Subcutaneous abdominal adipose tissue (tissue), 5 donors: Measurements from ENCODE around the gene KLRK1.
"Not testable (repeated sequence)": the region's sequence is repeated elsewhere in the genome, so short reads cannot be mapped to it uniquely, and the experiment has no call there.

Experiments used
- H3K27ac ChIP-seq: one replicate; pipeline ENCODE4 v1.7.0; 2013; ENCODE audit warnings: low read depth, mild to moderate bottlenecking, inconsistent platforms, low read length, moderate library complexity
- H3K27me3 ChIP-seq, 5 donors: one replicate each; pipeline ENCODE4 v1.7.0; 2013; ENCODE audit warnings: low read length in 5 of 5, inconsistent platforms in 1 of 5; ENCODE audit not compliant: control insufficient read depth in 5 of 5, insufficient read depth in 4 of 5
- H3K36me3 ChIP-seq, 5 donors: one replicate each; pipeline ENCODE4 v1.7.0; 2013; ENCODE audit warnings: low read length in 5 of 5; ENCODE audit not compliant: control insufficient read depth in 5 of 5, insufficient read depth in 5 of 5
- H3K4me1 ChIP-seq, 5 donors: one replicate each; pipeline ENCODE4 v1.7.0; 2013; ENCODE audit warnings: low read length in 5 of 5, mild to moderate bottlenecking in 3 of 5, moderate library complexity in 1 of 5; ENCODE audit not compliant: control insufficient read depth in 5 of 5, insufficient read depth in 5 of 5
- H3K4me3 ChIP-seq, 5 donors: one replicate each; pipeline ENCODE4 v1.7.0; 2013; ENCODE audit warnings: low read length in 5 of 5, low read depth in 1 of 5
- H3K9ac ChIP-seq, 5 donors: one replicate each; pipeline ENCODE4 v1.7.0; 2013; ENCODE audit warnings: low read length in 5 of 5, mild to moderate bottlenecking in 4 of 5, moderate library complexity in 3 of 5
- H3K9me3 ChIP-seq, 5 donors: one replicate each; pipeline ENCODE4 v1.7.0; 2013; ENCODE audit warnings: low read length in 5 of 5; ENCODE audit not compliant: control insufficient read depth in 5 of 5
- donor health status: healthy.
- donor health status: healthy.
- donor health status: healthy.
- donor health status: healthy.
- donor health status: healthy.

KLRK1 gene

DNA sequence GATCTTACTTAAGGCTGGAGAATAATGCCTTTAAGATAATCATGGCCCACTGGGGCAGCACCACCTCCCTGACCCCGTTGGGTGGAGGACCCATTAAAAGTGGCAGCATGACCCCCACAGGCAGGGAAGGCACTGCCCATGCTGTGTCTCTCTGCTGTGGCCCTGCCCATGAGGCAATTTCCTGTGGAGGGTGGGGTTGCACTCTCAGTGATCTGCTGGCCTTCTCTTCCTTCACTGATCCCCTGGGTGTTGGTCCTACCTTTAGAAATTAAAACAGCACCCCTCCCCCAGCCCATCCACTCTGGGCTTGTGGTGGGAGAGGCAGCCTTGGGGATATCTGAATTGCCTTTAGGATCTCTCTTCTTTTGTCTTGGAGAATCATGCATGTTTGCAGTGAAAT lies 17.3 kb downstream of the KLRK1 start:
- no peaks in the 10 kb centered on the region for H3K36me3 ChIP-seq
- H3K9ac ChIP-seq = no peak overlapping the region
- no peaks in the 10 kb centered on the region for H3K27me3 ChIP-seq
- peaks cover 0 to 18% (median 12%) of the 10 kb centered on the region in 5 donors for H3K4me1 ChIP-seq
- no peak overlapping the region for H3K4me3 ChIP-seq
- H3K9me3 ChIP-seq = peaks cover 0 to 1% (median 0%) of the 10 kb centered on the region in 5 donors
- no peak overlapping the region for H3K27ac ChIP-seq

DNA sequence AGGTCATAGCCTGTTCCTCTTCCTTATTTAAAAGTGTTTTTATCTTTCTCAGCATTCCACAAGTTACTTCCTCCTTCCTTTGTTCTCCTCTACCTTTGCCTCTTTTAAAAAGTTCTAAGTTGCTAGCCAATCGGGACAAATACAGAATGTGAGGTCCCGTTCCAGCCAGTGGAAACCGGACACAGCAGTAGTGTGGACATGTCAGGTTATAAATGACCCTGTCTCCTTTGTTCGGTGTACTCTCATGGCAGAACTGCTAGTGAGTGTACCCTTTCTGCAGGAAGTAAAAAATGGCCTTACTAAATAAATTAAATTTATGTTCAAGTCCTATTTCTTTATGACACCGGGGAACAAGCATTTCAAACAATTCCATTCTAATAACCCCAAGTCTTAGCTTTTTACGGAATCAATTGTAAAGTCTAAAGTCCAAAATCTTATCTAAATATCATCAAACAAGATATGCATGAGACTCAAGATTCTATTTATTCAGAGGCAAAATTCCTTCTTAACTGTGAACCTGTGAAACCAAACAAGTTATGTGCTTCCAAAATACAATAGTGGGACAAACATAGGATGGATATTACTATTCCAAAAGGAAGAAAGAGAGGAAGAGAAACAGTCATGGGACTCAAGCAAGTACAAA lies 17.8 kb downstream of the KLRK1 start:
- H3K4me3 ChIP-seq, H3K9ac ChIP-seq, H3K36me3 ChIP-seq, H3K27me3 ChIP-seq, H3K27ac ChIP-seq, H3K9me3 ChIP-seq: not testable (repeated sequence)
- peaks cover 0 to 18% (median 12%) of the 10 kb centered on the region in 5 donors for H3K4me1 ChIP-seq

DNA sequence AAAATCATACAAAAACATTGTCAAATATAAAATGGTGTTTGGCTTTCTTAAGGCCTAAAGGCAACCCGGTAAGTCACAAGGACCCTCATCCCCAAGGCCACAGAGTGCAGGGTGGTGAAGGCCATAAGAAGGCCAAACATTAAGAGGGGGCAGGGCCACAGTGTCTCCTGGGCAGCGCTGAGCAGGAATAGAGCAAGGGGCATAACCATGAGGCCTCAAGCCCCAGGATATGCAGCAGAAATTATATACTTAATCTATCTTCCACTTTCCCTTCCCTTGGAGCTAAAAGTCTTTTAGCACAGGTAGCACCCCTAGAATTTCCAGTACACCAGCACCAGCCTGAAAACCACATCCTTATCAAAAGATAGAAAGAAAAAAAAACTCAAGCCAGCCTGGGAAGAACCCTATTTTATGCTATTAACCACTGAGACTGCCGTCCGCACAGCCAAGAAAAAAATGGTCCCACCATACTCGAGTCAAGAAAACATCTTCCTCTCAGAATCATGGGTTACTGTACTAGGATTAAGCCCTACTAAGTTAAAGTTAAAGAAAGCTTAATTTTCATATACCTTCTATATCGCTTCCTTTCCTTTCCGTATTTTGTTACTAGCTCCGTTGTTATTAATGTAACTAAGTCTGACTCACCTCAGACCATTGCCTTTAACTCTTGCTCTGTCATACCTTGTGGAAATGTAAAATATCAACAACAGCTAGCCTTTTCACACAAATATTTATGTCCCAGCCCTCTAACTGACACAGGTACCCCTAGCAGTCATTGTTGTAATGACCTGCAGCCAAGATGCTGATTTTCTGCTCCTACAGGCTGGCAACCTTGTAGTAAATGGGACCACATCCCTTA lies 20.1 kb downstream of the KLRK1 start:
- Histone ChIP-seq H3K36me3 (no peaks in the 10 kb centered on the region), H3K9me3 (peaks cover 0 to 3% (median 0%) of the 10 kb centered on the region in 5 donors), H3K27ac (peak overlapping the region; percentile 76), H3K27me3 (no peaks in the 10 kb centered on the region), H3K4me3 (no peak overlapping the region), H3K9ac (no peak overlapping the region), H3K4me1 (peaks cover 6 to 37% (median 25%) of the 10 kb centered on the region in 5 donors)

DNA sequence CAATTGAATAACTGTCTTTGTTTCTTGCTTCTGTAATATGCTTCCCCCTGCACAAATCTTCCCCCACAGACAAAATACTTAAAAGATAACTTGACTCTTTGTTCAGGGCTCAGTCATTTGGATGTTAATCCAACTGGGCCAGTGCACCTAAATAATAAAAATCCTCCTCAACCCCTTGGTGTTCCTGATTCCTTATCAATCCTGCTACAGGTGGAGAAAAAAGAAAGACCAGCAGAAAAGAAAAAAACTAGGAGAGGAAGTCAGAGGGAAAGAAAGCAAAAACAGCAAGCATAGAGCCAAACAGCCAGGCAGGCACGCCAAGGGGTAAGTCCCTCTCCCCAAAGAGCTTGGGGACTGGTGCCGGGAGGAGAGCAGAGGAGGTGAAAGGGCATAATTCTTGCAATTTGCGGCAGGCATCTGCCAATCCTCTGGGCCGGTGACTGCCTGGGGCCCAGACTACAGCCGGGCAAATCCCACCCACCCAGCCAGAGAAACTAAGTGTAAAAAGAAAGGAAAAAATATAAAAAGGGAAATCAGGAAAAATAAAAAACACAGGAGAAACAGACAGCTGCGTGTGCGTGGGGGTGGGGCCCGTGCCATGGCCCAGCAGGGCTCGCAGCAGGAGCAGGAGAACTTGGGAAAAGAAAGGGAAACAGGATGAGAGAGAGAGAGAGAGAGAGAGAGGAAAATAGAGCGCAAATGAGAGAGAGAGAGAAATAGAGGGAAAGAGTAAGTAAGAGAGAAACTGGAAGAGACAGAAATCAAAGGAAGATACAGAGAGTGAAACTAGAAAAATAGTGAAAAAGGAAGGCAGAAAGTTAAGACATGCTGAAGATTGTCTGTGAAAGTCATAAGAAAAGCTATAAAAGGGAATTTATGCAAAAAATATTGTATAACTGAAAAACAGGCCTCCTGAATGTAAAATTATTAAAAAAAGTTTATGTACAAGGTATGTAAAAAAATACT lies 21.4 kb downstream of the KLRK1 start:
- no peaks in the 10 kb centered on the region for H3K27me3 ChIP-seq
- peak overlapping the region; percentile 76 for H3K27ac ChIP-seq
- H3K9ac ChIP-seq = peak overlapping the region in 1 of 5 donors; percentile 56
- H3K4me3 ChIP-seq = peak overlapping the region in 2 of 5 donors; percentile 1 to 26
- peaks cover 0 to 3% (median 0%) of the 10 kb centered on the region in 5 donors for H3K9me3 ChIP-seq
- no peaks in the 10 kb centered on the region for H3K36me3 ChIP-seq
- peaks cover 10 to 47% (median 36%) of the 10 kb centered on the region in 5 donors for H3K4me1 ChIP-seq

DNA sequence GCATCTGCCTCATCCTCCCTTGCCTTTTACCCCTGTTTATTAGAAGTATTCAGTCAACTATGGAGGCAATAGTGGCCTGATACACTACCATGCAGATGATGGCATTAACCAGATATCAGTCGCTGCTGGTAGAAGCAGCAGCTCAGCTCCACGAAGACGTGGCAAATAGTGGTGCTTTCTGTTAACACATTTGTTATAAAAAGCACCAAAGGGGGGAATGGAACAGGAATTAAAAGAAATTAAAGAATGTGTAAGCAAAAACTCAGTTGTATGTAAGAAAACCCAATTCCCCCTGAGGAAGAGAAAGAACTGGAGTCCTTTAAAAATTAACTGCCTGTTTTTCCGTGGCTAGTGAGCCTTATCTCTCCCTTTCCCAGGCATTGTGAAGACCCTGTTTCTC lies 22.1 kb downstream of the KLRK1 start:
- H3K9ac ChIP-seq, H3K9me3 ChIP-seq, H3K4me3 ChIP-seq, H3K36me3 ChIP-seq, H3K27me3 ChIP-seq: not testable (repeated sequence)
- H3K27ac ChIP-seq = peak overlapping the region; percentile 76
- peaks cover 10 to 50% (median 34%) of the 10 kb centered on the region in 5 donors for H3K4me1 ChIP-seq

DNA sequence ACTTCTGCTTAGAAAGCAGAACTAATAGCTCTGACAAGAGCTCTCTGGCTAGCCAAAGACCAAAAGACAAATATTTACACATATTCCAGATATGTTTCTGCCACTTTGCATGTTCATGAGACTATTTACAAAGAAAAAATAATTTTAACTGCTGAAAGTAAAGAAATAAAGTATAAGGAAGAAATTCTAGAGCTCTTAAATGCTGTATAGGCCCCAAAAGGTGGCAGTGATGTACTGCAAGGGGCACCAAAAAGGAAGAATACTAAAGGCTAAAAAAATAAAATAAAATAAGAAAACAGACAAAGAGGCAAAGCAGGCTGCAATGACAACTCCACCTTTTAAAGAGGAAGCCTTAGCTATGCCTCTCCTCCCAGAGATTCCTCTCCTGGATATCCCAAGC lies 23.0 kb downstream of the KLRK1 start:
- Histone ChIP-seq H3K27me3 (no peaks in the 10 kb centered on the region), H3K9me3 (peaks cover 0 to 3% (median 0%) of the 10 kb centered on the region in 5 donors), H3K27ac (peak overlapping the region; percentile 99), H3K4me1 (peaks cover 10 to 46% (median 28%) of the 10 kb centered on the region in 5 donors), H3K4me3 (no peak overlapping the region), H3K9ac (no peak overlapping the region), H3K36me3 (no peaks in the 10 kb centered on the region)

DNA sequence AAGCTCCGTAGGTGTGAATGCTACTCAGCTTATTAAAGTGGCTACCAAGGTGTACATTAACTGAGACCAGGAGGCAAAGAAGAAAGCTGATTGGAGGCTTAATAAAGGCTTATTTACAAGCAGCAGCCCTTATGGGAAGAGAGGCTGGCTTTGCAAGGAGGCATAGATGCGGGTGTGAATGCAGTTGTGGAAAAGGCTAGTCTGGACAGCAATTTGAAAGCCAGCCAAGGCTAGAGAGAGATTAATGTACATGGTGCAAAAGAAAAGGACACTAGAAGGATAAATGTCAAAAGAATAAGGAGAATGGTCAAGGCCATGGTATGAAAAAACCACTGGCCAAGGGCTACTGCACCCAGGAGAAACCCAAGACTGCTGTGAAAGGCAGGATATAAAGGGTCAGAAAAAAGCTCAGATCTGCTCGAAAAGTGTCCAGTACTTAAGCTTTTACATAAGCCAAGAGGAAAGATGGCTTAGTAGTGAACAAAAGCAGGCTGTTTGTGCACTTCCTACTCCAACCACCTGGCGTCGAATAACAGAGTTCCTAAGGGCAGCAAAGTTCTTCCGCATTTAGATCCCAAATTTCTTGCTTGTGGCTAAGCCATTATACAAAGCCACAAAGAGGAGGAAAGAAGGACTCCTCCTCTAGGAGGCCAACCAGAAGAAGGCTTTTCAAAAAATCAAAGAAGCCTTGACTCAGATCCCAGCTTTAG lies 24.0 kb downstream of the KLRK1 start:
- Histone ChIP-seq H3K4me3 (peak overlapping the region; percentile 79 to 97 (median 92)), H3K4me1 (peaks cover 10 to 48% (median 28%) of the 10 kb centered on the region in 5 donors), H3K27ac (peak overlapping the region; percentile 99), H3K9ac (peak overlapping the region in 3 of 5 donors; percentile 78 to 85 (median 82)), H3K36me3 (no peaks in the 10 kb centered on the region), H3K9me3 (peaks cover 0 to 3% (median 0%) of the 10 kb centered on the region in 5 donors), H3K27me3 (no peaks in the 10 kb centered on the region)

DNA sequence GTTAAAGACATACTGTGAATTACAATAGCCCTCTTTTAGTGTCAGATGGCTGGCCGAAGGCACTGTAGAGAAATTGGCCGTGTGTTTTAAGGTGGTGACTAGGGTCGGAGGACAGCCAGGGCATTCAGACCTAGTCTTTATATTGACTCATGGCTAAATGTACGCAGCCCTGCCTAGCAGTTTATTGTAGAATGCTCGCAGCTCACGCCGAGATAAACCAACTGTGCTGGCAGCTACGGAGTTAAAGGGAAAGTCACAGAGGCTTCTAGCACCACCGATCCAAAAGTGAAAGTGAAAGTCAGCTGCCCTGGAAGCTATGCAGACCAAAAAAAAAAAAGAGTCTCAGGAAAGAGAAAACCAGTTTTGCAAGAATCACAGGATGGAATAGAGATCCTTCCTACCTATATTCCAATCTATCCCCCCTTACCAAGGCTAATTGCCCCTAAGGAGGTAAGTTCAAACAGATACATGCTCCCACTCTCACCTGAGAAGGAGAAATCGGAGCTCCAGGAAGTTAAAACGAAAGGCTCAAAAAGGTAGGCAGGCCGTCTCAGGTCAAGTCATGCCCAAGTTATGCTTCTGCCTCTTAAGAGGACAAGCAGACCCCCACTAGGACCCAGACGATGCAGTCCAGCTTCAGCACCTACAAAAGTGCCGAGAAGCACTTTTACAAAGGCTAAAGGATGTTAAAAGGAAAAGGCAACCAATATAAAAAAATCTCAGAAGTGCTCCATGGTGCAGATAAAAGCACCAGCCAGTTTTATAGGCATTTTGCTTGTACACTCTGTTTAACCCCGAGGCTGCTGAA lies 24.8 kb downstream of the KLRK1 start:
- Histone ChIP-seq H3K4me3 (peak overlapping the region; percentile 79 to 97 (median 92)), H3K27ac (peak overlapping the region; percentile 99), H3K36me3 (no peaks in the 10 kb centered on the region), H3K9ac (peak overlapping the region; percentile 78 to 99 (median 82)), H3K9me3 (peaks cover 0 to 3% (median 0%) of the 10 kb centered on the region in 5 donors), H3K27me3 (no peaks in the 10 kb centered on the region), H3K4me1 (peaks cover 10 to 48% (median 28%) of the 10 kb centered on the region in 5 donors)
